Stimulated activated CD4-positive, alpha-beta T cell treated with anti-CD3 and anti-CD28 coated beads, TNF-alpha, amount 100 ng/mL, for 4 hours (primary cell): ENCODE data around the gene CD55.

ENCODE experiments used
- DNase-seq, 3 experiments: peaks; one replicate each; pipeline ENCODE4 v3.0.0-alpha.2; 2020; ENCODE audit warnings: low read depth in 3 of 3

Gene CD55

GRCh38 chr1:207329469-207329868 is 8.0 kb downstream of the CD55 start:
- no peak for DNase-seq

GRCh38 chr1:207330011-207330710 is 8.7 kb downstream of the CD55 start:
- no peak for DNase-seq

- no peak for DNase-seq
Observed at GRCh38 chr1:207331354-207332313, 10.2 kb downstream of the CD55 start.

- no peak for DNase-seq
Observed at GRCh38 chr1:207333009-207333600, 11.6 kb downstream of the CD55 start.

- no peak for DNase-seq
Observed at GRCh38 chr1:207333620-207334019, 12.1 kb downstream of the CD55 start.

- no peak for DNase-seq
Observed at GRCh38 chr1:207334337-207334736, 12.9 kb downstream of the CD55 start.

- no peak for DNase-seq
Observed at GRCh38 chr1:207335138-207335537, 13.7 kb downstream of the CD55 start.

- no peak for DNase-seq
Observed at GRCh38 chr1:207335695-207336363, 14.4 kb downstream of the CD55 start.

GRCh38 chr1:207336559-207337467 is 15.3 kb downstream of the CD55 start:
- DNase-seq = no peak

GRCh38 chr1:207342332-207342731 is 20.9 kb downstream of the CD55 start:
- no peak for DNase-seq

GRCh38 chr1:207343675-207344074 is 22.2 kb downstream of the CD55 start:
- no peak for DNase-seq

GRCh38 chr1:207344221-207344620 is 22.7 kb downstream of the CD55 start:
- no peak for DNase-seq

GRCh38 chr1:207345644-207346477 is 24.4 kb downstream of the CD55 start:
- no peak for DNase-seq

- no peak for DNase-seq
Observed at GRCh38 chr1:207346513-207346912, 25.0 kb downstream of the CD55 start.

GRCh38 chr1:207349979-207350378 is 28.5 kb downstream of the CD55 start:
- DNase-seq = no peak

- DNase-seq = no peak
Observed at GRCh38 chr1:207352554-207352953, 31.1 kb downstream of the CD55 start.

GRCh38 chr1:207355060-207355459 is 33.6 kb downstream of the CD55 start:
- no peak for DNase-seq

- DNase-seq = no peak
Observed at GRCh38 chr1:207355513-207356295, 34.2 kb downstream of the CD55 start.

- no peak for DNase-seq
Observed at GRCh38 chr1:207361029-207361428, 39.6 kb downstream of the CD55 start.
